ENCODE data around the gene ZNF628.

Gene ZNF628

DNA sequence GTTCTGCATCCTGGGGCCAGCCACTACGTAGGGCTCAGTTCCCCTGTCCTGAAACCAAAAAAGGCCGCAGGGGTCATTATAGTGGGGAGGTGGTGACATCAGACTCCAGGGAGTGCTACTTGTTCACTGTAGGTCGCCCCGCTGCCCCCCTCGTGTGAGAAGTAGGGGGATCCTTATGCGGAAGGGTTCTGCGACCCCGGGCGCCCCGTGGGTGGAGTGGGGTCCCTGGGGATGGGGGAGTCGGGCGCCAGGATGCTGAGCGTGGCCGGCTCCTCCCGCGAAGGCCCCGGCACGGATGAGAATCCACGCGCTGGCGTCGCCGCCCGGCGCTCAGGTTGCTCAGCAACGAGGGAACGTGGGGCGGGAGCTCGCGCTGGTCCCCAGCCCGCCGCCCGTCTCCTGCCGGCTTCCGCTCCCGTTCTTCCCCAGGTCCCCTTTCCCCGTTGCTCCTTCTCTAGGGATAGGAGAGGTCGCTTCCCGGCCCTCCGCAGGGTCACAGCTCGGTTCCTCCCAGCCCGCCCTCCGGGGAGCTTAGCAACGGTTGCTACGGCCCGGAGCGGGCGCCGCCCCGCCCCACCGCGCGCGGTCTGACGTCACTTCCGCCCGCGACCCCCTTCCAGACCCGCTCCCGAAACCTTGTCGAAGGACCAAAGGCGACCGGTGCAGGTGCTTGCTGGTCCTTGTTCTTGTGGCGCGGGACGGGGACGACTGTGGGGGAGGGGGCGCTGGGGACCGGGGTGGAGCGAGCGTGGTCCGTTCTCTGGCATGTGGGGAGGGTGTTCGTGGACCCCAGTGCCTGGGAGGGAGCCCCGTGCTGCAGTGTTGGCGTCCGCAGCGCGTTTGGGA, 8.4 kb downstream of the ZNF628 start, which contains the start of gene NAT14:
TSS of gene NAT14 (plus strand) at position 596 of the 846 bp plus-strand sequence. CDS start 521 bp downstream, outside the sequence.
- CTCF ChIA-PET: interaction anchor here (0.6 to 4.3 kb wide), 7 partner anchors 9 to 344 kb away, joined by 3 to 42 read pairs (median 3); no protein-coding TSS in a partner anchor
- peak within 1 kb of the TSS; percentile 59; the same call in 1 of the 2 replicates for H3K27ac ChIP-seq (ENCODE audit: extremely low read depth, low read depth, low read length)
- POLR2A ChIA-PET: interaction anchor here (0.6 to 3.5 kb wide), 16 partner anchors 9 to 367 kb away, joined by 3 to 44 read pairs (median 4); partner anchors contain the start of genes FIZ1, ISOC2, KMT5C and PPP1R12C
- TF ChIP-seq ZBTB1 (tag by site-specific recombination; IDR thresholded peaks at IDR 0.05): no peak
- TF ChIP-seq, protein P1, sequence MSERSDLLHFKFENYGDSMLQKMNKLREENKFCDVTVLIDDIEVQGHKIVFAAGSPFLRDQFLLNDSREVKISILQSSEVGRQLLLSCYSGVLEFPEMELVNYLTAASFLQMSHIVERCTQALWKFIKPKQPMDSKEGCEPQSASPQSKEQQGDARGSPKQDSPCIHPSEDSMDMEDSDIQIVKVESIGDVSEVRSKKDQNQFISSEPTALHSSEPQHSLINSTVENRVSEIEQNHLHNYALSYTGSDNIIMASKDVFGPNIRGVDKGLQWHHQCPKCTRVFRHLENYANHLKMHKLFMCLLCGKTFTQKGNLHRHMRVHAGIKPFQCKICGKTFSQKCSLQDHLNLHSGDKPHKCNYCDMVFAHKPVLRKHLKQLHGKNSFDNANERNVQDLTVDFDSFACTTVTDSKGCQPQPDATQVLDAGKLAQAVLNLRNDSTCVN (tag by site-specific recombination; optimal IDR thresholded peaks at IDR 0.05): peak; percentile 79
- TF ChIP-seq, protein P2, sequence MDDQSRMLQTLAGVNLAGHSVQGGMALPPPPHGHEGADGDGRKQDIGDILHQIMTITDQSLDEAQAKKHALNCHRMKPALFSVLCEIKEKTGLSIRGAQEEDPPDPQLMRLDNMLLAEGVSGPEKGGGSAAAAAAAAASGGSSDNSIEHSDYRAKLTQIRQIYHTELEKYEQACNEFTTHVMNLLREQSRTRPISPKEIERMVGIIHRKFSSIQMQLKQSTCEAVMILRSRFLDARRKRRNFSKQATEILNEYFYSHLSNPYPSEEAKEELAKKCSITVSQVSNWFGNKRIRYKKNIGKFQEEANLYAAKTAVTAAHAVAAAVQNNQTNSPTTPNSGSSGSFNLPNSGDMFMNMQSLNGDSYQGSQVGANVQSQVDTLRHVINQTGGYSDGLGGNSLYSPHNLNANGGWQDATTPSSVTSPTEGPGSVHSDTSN (CRISPR knock-in tag; IDR thresholded peaks at IDR 0.05): peak; percentile 83
- TF ChIP-seq ZNF660 (tag by site-specific recombination; IDR thresholded peaks at IDR 0.05): no peak
- no peak for TF ChIP-seq ZBTB49 (tag by site-specific recombination; IDR thresholded peaks at IDR 0.05; ENCODE audit: low read depth)
- no peak for TF ChIP-seq REPIN1 (tag by site-specific recombination; IDR thresholded peaks at IDR 0.05; ENCODE audit: low read depth)
- peak; percentile 52; the same call in 1 of the 2 replicates for TF ChIP-seq ZBTB21 (tag by site-specific recombination; IDR thresholded peaks at IDR 0.05)
- TF ChIP-seq, protein P3, sequence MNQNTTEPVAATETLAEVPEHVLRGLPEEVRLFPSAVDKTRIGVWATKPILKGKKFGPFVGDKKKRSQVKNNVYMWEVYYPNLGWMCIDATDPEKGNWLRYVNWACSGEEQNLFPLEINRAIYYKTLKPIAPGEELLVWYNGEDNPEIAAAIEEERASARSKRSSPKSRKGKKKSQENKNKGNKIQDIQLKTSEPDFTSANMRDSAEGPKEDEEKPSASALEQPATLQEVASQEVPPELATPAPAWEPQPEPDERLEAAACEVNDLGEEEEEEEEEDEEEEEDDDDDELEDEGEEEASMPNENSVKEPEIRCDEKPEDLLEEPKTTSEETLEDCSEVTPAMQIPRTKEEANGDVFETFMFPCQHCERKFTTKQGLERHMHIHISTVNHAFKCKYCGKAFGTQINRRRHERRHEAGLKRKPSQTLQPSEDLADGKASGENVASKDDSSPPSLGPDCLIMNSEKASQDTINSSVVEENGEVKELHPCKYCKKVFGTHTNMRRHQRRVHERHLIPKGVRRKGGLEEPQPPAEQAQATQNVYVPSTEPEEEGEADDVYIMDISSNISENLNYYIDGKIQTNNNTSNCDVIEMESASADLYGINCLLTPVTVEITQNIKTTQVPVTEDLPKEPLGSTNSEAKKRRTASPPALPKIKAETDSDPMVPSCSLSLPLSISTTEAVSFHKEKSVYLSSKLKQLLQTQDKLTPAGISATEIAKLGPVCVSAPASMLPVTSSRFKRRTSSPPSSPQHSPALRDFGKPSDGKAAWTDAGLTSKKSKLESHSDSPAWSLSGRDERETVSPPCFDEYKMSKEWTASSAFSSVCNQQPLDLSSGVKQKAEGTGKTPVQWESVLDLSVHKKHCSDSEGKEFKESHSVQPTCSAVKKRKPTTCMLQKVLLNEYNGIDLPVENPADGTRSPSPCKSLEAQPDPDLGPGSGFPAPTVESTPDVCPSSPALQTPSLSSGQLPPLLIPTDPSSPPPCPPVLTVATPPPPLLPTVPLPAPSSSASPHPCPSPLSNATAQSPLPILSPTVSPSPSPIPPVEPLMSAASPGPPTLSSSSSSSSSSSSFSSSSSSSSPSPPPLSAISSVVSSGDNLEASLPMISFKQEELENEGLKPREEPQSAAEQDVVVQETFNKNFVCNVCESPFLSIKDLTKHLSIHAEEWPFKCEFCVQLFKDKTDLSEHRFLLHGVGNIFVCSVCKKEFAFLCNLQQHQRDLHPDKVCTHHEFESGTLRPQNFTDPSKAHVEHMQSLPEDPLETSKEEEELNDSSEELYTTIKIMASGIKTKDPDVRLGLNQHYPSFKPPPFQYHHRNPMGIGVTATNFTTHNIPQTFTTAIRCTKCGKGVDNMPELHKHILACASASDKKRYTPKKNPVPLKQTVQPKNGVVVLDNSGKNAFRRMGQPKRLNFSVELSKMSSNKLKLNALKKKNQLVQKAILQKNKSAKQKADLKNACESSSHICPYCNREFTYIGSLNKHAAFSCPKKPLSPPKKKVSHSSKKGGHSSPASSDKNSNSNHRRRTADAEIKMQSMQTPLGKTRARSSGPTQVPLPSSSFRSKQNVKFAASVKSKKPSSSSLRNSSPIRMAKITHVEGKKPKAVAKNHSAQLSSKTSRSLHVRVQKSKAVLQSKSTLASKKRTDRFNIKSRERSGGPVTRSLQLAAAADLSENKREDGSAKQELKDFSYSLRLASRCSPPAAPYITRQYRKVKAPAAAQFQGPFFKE (tag by site-specific recombination; IDR thresholded peaks at IDR 0.05; ENCODE audit: borderline replicate concordance): no peak
- TF ChIP-seq ZNF112 (tag by site-specific recombination; IDR thresholded peaks at IDR 0.05): no peak
- TF ChIP-seq GLIS2 (tag by site-specific recombination; IDR thresholded peaks at IDR 0.05): peak; percentile 42
- TF ChIP-seq KLF16 (tag by site-specific recombination; IDR thresholded peaks at IDR 0.05): peak; percentile 64; the same call in 1 of the 2 replicates
- no peak for TF ChIP-seq ZNF214 (tag by site-specific recombination; IDR thresholded peaks at IDR 0.05; ENCODE audit: borderline replicate concordance)
- TF ChIP-seq, protein P4, sequence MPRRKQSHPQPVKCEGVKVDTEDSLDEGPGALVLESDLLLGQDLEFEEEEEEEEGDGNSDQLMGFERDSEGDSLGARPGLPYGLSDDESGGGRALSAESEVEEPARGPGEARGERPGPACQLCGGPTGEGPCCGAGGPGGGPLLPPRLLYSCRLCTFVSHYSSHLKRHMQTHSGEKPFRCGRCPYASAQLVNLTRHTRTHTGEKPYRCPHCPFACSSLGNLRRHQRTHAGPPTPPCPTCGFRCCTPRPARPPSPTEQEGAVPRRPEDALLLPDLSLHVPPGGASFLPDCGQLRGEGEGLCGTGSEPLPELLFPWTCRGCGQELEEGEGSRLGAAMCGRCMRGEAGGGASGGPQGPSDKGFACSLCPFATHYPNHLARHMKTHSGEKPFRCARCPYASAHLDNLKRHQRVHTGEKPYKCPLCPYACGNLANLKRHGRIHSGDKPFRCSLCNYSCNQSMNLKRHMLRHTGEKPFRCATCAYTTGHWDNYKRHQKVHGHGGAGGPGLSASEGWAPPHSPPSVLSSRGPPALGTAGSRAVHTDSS (tag by site-specific recombination; IDR thresholded peaks at IDR 0.05): no peak
- no peak for TF ChIP-seq ZNF174 (tag by site-specific recombination; IDR thresholded peaks at IDR 0.05)
- no peak for TF ChIP-seq ZNF48 (tag by site-specific recombination; IDR thresholded peaks at IDR 0.05)
- peak; percentile 71 for TF ChIP-seq KLF8 (tag by site-specific recombination; IDR thresholded peaks at IDR 0.05)
- TF ChIP-seq ZNF391 (tag by site-specific recombination; IDR thresholded peaks at IDR 0.05; ENCODE audit: borderline replicate concordance, low read depth): no peak
- TF ChIP-seq ZNF133 (tag by site-specific recombination; IDR thresholded peaks at IDR 0.05): no peak
- TF ChIP-seq ZNF114 (tag by site-specific recombination; IDR thresholded peaks at IDR 0.05): no peak
- TF ChIP-seq ZNF184 (tag by site-specific recombination; IDR thresholded peaks at IDR 0.05): no peak
- no peak; the same call in 1 of the 2 replicates for TF ChIP-seq PATZ1 (tag by site-specific recombination; IDR thresholded peaks at IDR 0.05)

More for the DNA sequence above, 8.4 kb downstream of the ZNF628 start, which contains the start of gene NAT14:
- Histone ChIP-seq H3K36me3 (ENCODE audit: control insufficient read depth in 2 of 2, insufficient read depth in 1 of 2, low read length in 2 of 2) (peaks cover 0 to 9% of the 10 kb centered on the region in 2 experiments; a peak in 1 of 3 replicates), H3K9me3 (ENCODE audit: control insufficient read depth, insufficient read depth, low read depth, low read length) (no peaks in the 10 kb centered on the region), H3K4me3 (ENCODE audit: low read depth, low read length) (peak within 1 kb of the TSS; percentile 91), H3K4me1 (ENCODE audit: control insufficient read depth, insufficient read depth, low read length) (peaks cover 23% of the 10 kb centered on the region)

All from HEK293 (cell line).